Vagina (tissue), 2 donors: ENCODE results near the gene TCEAL5. TPM values are rescaled to one million over a fixed set of nuclear protein-coding genes. Genes with fewer than 3 reads are reported as not detected.
"Not testable (repeated sequence)": the region's sequence is repeated elsewhere in the genome, so short reads cannot be mapped to it uniquely, and the experiment has no call there.

Experiments
- DNase-seq, 2 donors: peaks; one replicate each; pipeline ENCODE4 v3.0.0-alpha.2; 2017; ENCODE audit errors: extremely low spot score in 2 of 2
- H3K27ac ChIP-seq: fragments of 200-600 bp; sonication (generic); one replicate; pipeline ENCODE4 v1.5.1; 2019
- H3K27me3 ChIP-seq: fragments of 200-600 bp; sonication (generic); one replicate; pipeline ENCODE4 v1.5.1; 2019
- H3K36me3 ChIP-seq, 2 donors: fragments of 200-600 bp; sonication (generic); one replicate each; pipeline ENCODE4 v1.5.1; 2017 to 2019
- H3K4me1 ChIP-seq: fragments of 200-600 bp; sonication (generic); one replicate; pipeline ENCODE4 v1.5.1; 2019
- H3K4me3 ChIP-seq, 2 donors: fragments of 200-600 bp; sonication (generic); 1 replicate in 1 of 2; 2 replicates in 1 of 2; pipeline ENCODE4 v1.5.1; 2016 to 2019
- H3K9me3 ChIP-seq: fragments of 200-600 bp; sonication (generic); one replicate; pipeline ENCODE4 v1.5.1; 2019
- CTCF ChIP-seq, 3 experiments: fragments of 450-650 bp in 2 of 3; fragments of 200-600 bp in 1 of 3; sonication (generic) in 1 of 3; IDR thresholded peaks; one replicate each; pipeline ENCODE4 v1.5.1; 2017 to 2019; ENCODE audit warnings: antibody characterized with exemption in 3 of 3, mild to moderate bottlenecking in 2 of 3, moderate library complexity in 2 of 3
- POLR2A ChIP-seq, 2 donors: fragments of 450-650 bp; IDR thresholded peaks; one replicate each; pipeline ENCODE4 v1.6.1; 2017; ENCODE audit warnings: antibody characterized with exemption in 2 of 2, mild to moderate bottlenecking in 2 of 2, moderate library complexity in 2 of 2
- POLR2AphosphoS5 ChIP-seq, 2 donors: sonication (generic); formaldehyde crosslinking; IDR thresholded peaks; one replicate each; pipeline ENCODE4 v1.9.0; 2017; ENCODE audit warnings: antibody characterized with exemption in 2 of 2, mild to moderate bottlenecking in 2 of 2, low read depth in 1 of 2; ENCODE audit not compliant: insufficient read depth in 1 of 2
- intact Hi-C: fragments of 100-400 bp; cut with DNase I; formaldehyde crosslinking; loops from one replicate; pipeline ENCODE4 v1.15.1; 2023
- total RNA-seq: library from RNA; depleted of rRNA; stranded (reverse); fragments of >200 nt; gene quantifications from one replicate; pipeline ENCODE4 v1.2.3, GENCODE V29; 2016

Gene TCEAL5
- total RNA-seq, 1 donor from 2014 or later = 0.98 TPM

- DNase-seq = no peak
- intact Hi-C loops = no loop called here
- Histone ChIP-seq H3K4me1 (peaks cover 7% of the 10 kb centered on the region), H3K27ac (no peak overlapping the region), H3K27me3 (no peaks in the 10 kb centered on the region), H3K36me3 (no peaks in the 10 kb centered on the region), H3K9me3 (no peaks in the 10 kb centered on the region), H3K4me3 (no peak overlapping the region)
- TF ChIP-seq CTCF (IDR thresholded peaks at IDR 0.05) (no peak), POLR2A (IDR thresholded peaks at IDR 0.05) (no peak), POLR2AphosphoS5 (IDR thresholded peaks at IDR 0.05; ENCODE audit: insufficient read depth in 1 of 2, low read depth in 1 of 2) (no peak)
These were observed 25.6 kb downstream of the TCEAL5 start for GRCh38 chrX:103250977-103251376.

GRCh38 chrX:103249805-103250204 lies 26.7 kb downstream of the TCEAL5 start:
- Histone ChIP-seq H3K9me3 (no peaks in the 10 kb centered on the region), H3K4me3 (no peak overlapping the region), H3K4me1 (peaks cover 7% of the 10 kb centered on the region), H3K36me3 (no peaks in the 10 kb centered on the region), H3K27ac (no peak overlapping the region), H3K27me3 (no peaks in the 10 kb centered on the region)
- TF ChIP-seq POLR2A (IDR thresholded peaks at IDR 0.05) (no peak), CTCF (IDR thresholded peaks at IDR 0.05) (no peak), POLR2AphosphoS5 (IDR thresholded peaks at IDR 0.05; ENCODE audit: insufficient read depth in 1 of 2, low read depth in 1 of 2) (no peak)
- DNase-seq = no peak
- intact Hi-C loops = no loop called here

GRCh38 chrX:103248553-103248952 lies 28.0 kb downstream of the TCEAL5 start:
- peak in 1 of 3 experiments; percentile 17 for TF ChIP-seq CTCF (IDR thresholded peaks at IDR 0.05)
- TF ChIP-seq POLR2A (IDR thresholded peaks at IDR 0.05) = no peak
- TF ChIP-seq POLR2AphosphoS5 (IDR thresholded peaks at IDR 0.05; ENCODE audit: insufficient read depth in 1 of 2, low read depth in 1 of 2) = no peak
- intact Hi-C loops = no loop called here
- DNase-seq = no peak

GRCh38 chrX:103240155-103240554 lies 36.4 kb downstream of the TCEAL5 start:
- DNase-seq = no peak
- no peak overlapping the region for H3K27ac ChIP-seq
- no peaks in the 10 kb centered on the region for H3K36me3 ChIP-seq
- intact Hi-C loops = no loop called here
- H3K9me3 ChIP-seq = no peaks in the 10 kb centered on the region
- H3K4me3 ChIP-seq = no peak overlapping the region
- H3K27me3 ChIP-seq = no peaks in the 10 kb centered on the region
- H3K4me1 ChIP-seq = no peaks in the 10 kb centered on the region
- TF ChIP-seq CTCF (IDR thresholded peaks at IDR 0.05) (no peak), POLR2AphosphoS5 (IDR thresholded peaks at IDR 0.05; ENCODE audit: insufficient read depth in 1 of 2, low read depth in 1 of 2) (no peak), POLR2A (IDR thresholded peaks at IDR 0.05) (no peak)

More at GRCh38 chrX:103248553-103248952, 28.0 kb downstream of the TCEAL5 start:
- Histone ChIP-seq H3K36me3 (no peaks in the 10 kb centered on the region), H3K4me1 (peaks cover 4% of the 10 kb centered on the region), H3K27ac (no peak overlapping the region), H3K9me3 (no peaks in the 10 kb centered on the region), H3K4me3 (no peak overlapping the region), H3K27me3 (no peaks in the 10 kb centered on the region)

- DNase-seq = no peak
- H3K4me3 ChIP-seq = no peak overlapping the region
- no peaks in the 10 kb centered on the region for H3K27me3 ChIP-seq
- TF ChIP-seq POLR2AphosphoS5 (IDR thresholded peaks at IDR 0.05; ENCODE audit: insufficient read depth in 1 of 2, low read depth in 1 of 2) (no peak), POLR2A (IDR thresholded peaks at IDR 0.05) (no peak), CTCF (IDR thresholded peaks at IDR 0.05) (no peak)
- H3K4me1 ChIP-seq = no peaks in the 10 kb centered on the region
- no peaks in the 10 kb centered on the region for H3K9me3 ChIP-seq
- H3K36me3 ChIP-seq = no peaks in the 10 kb centered on the region
- intact Hi-C loops = no loop called here
- H3K27ac ChIP-seq = no peak overlapping the region
These were observed 40.3 kb downstream of the TCEAL5 start for GRCh38 chrX:103236296-103236695.

GRCh38 chrX:103235608-103236007 lies 40.9 kb downstream of the TCEAL5 start:
- DNase-seq, intact Hi-C loops: not testable (repeated sequence)

More at GRCh38 chrX:103235608-103236007, 40.9 kb downstream of the TCEAL5 start:
- not testable (repeated sequence) for H3K27ac ChIP-seq, H3K4me1 ChIP-seq, H3K9me3 ChIP-seq, H3K27me3 ChIP-seq, H3K4me3 ChIP-seq, H3K36me3 ChIP-seq
